ENCODE measurements around the gene SPRR2F. TPM values are rescaled to one million over a fixed set of nuclear protein-coding genes. Genes with fewer than 3 reads are reported as not detected.

Gene SPRR2F
- total RNA-seq, 1 donor from 2014 or later, result 2.5 TPM

- intact Hi-C loops (cut with DNase I), result no loop called here
- no peak for DNase-seq (ENCODE audit: extremely low spot score in 2 of 2)
- H3K4me1 ChIP-seq, result no peaks in the 10 kb centered on the region
- TF ChIP-seq POLR2A (IDR thresholded peaks at IDR 0.05) (no peak), CTCF (IDR thresholded peaks at IDR 0.05) (no peak), POLR2AphosphoS5 (IDR thresholded peaks at IDR 0.05; ENCODE audit: insufficient read depth in 1 of 2, low read depth in 1 of 2) (no peak)
- H3K4me3 ChIP-seq, result no peak overlapping the region
- no peak overlapping the region for H3K27ac ChIP-seq
- no peaks in the 10 kb centered on the region for H3K9me3 ChIP-seq
- no peaks in the 10 kb centered on the region for H3K27me3 ChIP-seq
- H3K36me3 ChIP-seq, result no peaks in the 10 kb centered on the region
Observed at GRCh38 chr1:153072806-153073726, 40.2 kb downstream of the SPRR2F start.

GRCh38 chr1:153071511-153071910, 41.8 kb downstream of the SPRR2F start, which contains the start of gene SPRR2B:
Gene SPRR2B (minus strand): TSS chr1:153071611. CDS start chr1:153070839, 772 bp downstream.
- Histone ChIP-seq H3K4me3 (no peak within 1 kb of the TSS), H3K36me3 (no peaks in the 10 kb centered on the region), H3K27me3 (no peaks in the 10 kb centered on the region), H3K9me3 (no peaks in the 10 kb centered on the region), H3K4me1 (no peaks in the 10 kb centered on the region), H3K27ac (no peak within 1 kb of the TSS)
- no peak for DNase-seq (ENCODE audit: extremely low spot score in 2 of 2)
- TF ChIP-seq POLR2AphosphoS5 (IDR thresholded peaks at IDR 0.05; ENCODE audit: insufficient read depth in 1 of 2, low read depth in 1 of 2) (no peak), CTCF (IDR thresholded peaks at IDR 0.05) (no peak), POLR2A (IDR thresholded peaks at IDR 0.05) (no peak)
- intact Hi-C loops (cut with DNase I), result no loop called here

DNA sequence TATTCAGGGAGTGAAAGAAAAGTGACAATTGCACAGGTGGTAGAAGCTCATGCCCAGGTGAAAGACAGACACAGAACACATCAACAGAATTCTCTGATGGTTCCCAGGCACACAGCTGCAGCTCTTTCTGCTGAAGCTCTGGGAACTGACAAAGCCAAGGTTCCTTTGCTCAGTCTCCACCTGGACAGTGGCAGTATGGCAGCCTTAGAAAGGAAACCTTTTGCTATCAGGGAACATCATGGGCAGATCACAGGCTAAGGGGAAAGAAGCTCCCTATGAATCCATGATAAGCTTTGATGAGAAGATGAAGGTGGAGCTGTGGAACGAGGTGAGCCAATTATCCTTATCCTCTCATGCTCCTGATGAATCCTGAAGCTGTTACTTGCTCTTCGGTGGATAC, 43.1 kb downstream of the SPRR2F start:
- no peak overlapping the region for H3K27ac ChIP-seq
- no peaks in the 10 kb centered on the region for H3K9me3 ChIP-seq
- intact Hi-C loops (cut with DNase I), result no loop called here
- H3K27me3 ChIP-seq, result no peaks in the 10 kb centered on the region
- no peaks in the 10 kb centered on the region for H3K36me3 ChIP-seq
- no peak overlapping the region for H3K4me3 ChIP-seq
- no peak for DNase-seq (ENCODE audit: extremely low spot score in 2 of 2)
- TF ChIP-seq POLR2AphosphoS5 (IDR thresholded peaks at IDR 0.05; ENCODE audit: insufficient read depth in 1 of 2, low read depth in 1 of 2) (no peak), POLR2A (IDR thresholded peaks at IDR 0.05) (no peak), CTCF (IDR thresholded peaks at IDR 0.05) (no peak)
- no peaks in the 10 kb centered on the region for H3K4me1 ChIP-seq

Small RNA genes lying within 50 kb of the gene (small RNA-seq; reads per million reads assigned to genes)
- gene SPRR2C, result not detected

Other genes with a start within 250 kb of the SPRR2F start
- gene SMCP, start 235.2 kb downstream of the SPRR2F start, total RNA-seq, result not detected
- 169 TPM for gene IVL, start 205.0 kb downstream of the SPRR2F start, total RNA-seq
- not detected for gene SPRR5, start 166.3 kb downstream of the SPRR2F start, total RNA-seq
- gene SPRR4, start 142.9 kb downstream of the SPRR2F start, total RNA-seq, result not detected
- 109 TPM for gene SPRR1A, start 129.4 kb downstream of the SPRR2F start, total RNA-seq
- 1,163 TPM for gene SPRR3, start 111.8 kb downstream of the SPRR2F start, total RNA-seq
- 216 TPM for gene SPRR1B, start 82.3 kb downstream of the SPRR2F start, total RNA-seq
- gene SPRR2D, start 72.4 kb downstream of the SPRR2F start, total RNA-seq, result 49.6 TPM
- 74.6 TPM for gene SPRR2A, start 56.0 kb downstream of the SPRR2F start, total RNA-seq
- not detected for gene SPRR2B, start 41.9 kb downstream of the SPRR2F start, total RNA-seq
- 11.8 TPM for gene SPRR2E, start 19.0 kb downstream of the SPRR2F start, total RNA-seq
- not detected for gene SPRR2G, start 37.4 kb upstream of the SPRR2F start, total RNA-seq
- gene LELP1, start 89.9 kb upstream of the SPRR2F start, total RNA-seq, result not detected
- gene PRR9, start 104.1 kb upstream of the SPRR2F start, total RNA-seq, result not detected
- gene LORICRIN, start 146.2 kb upstream of the SPRR2F start, total RNA-seq, result not detected
- gene PGLYRP3, start 199.4 kb upstream of the SPRR2F start, total RNA-seq, result 28.7 TPM
- gene PGLYRP4, start 235.3 kb upstream of the SPRR2F start, total RNA-seq, result 3.9 TPM
- gene S100A9, start 244.3 kb upstream of the SPRR2F start, total RNA-seq, result 4,658 TPM